ENCODE data around the gene SLC6A15.

SLC6A15 gene

DNA sequence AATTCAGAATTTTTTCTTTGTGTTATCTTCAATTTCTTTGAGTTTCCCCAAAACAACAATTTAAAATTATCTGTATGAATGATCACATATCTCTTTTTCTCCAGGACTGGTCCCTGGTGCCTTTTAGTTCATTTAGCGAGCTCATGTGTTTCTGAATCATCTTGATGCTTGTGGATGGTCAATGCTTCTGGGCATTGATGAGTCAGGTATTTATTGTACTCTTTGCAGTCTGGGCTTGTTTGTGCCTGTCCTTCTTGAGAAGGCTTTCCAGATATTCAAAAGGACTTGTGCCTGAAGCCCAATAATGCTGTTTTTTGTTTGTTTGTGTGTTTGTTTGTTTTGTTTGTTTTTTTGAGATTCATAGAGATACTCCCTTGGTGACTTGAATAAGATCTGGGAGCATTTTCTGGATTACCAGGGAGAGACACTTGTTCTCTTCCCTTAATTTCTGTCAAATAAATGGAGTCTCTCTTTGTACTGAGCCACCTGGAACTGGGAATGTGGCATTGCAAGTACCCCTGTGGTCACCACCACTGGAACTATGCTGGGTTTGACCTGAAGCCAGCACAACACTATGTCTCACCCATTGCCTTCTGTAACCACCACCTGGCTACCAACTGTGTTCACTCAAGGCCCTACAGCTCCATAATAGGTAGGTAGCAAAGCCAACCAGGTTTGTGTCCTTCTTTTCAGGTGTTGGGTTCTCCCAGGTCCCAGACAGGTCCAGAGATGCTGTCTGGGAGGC, 56.3 kb downstream of the SLC6A15 start:
- DNase-seq (ENCODE audit: insufficient read length, low spot score) = no peak
- no peak for FAIRE-seq
- TF ChIP-seq POU2F2 (IDR thresholded peaks at IDR 0.05; ENCODE audit: low read depth, low read length) (no peak), POLR2A (IDR thresholded peaks at IDR 0.05; ENCODE audit: low read depth, low read length) (no peak), POLR2AphosphoS5 (IDR thresholded peaks at IDR 0.05; ENCODE audit: low read depth, low read length) (no peak), SPI1 (IDR thresholded peaks at IDR 0.05; ENCODE audit: low read depth, low read length) (no peak), PAX5 (IDR thresholded peaks at IDR 0.05; ENCODE audit: insufficient read depth, low read length, severe bottlenecking) (no peak), TAF1 (IDR thresholded peaks at IDR 0.05; ENCODE audit: low read depth, low read length) (no peak)

DNA sequence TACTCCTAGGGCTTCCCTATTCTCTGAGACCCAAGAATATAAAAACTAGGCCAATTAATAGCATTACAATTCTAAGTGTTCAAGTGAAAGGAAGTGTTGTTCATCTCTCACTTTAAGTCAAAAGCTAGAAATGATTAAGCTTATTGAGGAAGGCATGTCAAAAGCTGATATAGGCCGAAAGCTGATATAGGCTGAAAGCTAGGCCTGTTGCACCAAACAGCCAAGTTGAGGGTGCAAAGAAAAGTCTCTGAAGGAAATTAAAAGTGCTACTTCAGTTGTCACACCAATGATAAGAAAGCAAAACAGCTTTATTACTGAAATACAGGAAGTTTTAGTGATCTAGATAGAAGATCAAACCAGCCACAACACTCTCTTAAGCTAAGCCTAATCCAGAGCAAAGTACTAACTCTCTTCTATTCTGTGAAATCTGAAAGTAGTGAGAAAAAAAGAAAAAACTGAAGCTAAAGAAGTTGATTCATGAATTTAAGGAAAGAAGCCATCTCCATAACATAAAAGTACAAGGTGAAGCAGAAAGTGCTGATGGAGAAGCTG, 68.9 kb downstream of the SLC6A15 start:
- TF ChIP-seq POLR2A (IDR thresholded peaks at IDR 0.05; ENCODE audit: low read depth, low read length) (no peak), POU2F2 (IDR thresholded peaks at IDR 0.05; ENCODE audit: low read depth, low read length) (no peak), SPI1 (IDR thresholded peaks at IDR 0.05; ENCODE audit: low read depth, low read length) (no peak), POLR2AphosphoS5 (IDR thresholded peaks at IDR 0.05; ENCODE audit: low read depth, low read length) (no peak), TAF1 (IDR thresholded peaks at IDR 0.05; ENCODE audit: low read depth, low read length) (no peak)
- FAIRE-seq (no peak), DNase-seq (ENCODE audit: insufficient read length, low spot score) (no peak)

DNA sequence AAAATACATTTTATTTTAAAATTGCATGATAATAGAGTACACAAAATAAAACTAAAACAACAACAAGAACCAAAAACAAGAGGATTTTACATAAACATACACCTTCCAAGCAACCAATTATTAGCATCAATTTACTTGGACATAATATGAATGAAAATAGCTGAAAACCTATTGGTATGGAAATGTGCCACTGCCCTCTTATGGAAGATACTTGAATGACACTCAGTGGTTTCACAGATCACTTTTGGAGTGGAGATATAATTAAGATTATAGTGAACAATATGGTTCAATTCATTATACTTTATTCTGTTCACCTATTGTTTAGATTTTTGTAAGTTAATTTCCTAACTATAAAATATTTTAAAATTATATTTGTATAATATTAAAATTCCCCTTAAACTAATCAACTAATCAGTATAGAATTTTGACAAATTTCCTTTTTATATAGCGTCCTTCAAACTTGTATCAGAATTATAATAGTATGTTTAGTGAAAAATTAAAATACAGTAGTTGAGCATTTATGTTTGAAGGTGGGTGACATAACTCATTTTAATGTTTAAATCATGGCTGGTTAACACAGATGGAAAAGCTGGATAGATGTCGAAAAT, 70.1 kb downstream of the SLC6A15 start:
- no peak for DNase-seq (ENCODE audit: insufficient read length, low spot score)
- no peak for FAIRE-seq
- TF ChIP-seq SPI1 (IDR thresholded peaks at IDR 0.05; ENCODE audit: low read depth, low read length) (no peak), TAF1 (IDR thresholded peaks at IDR 0.05; ENCODE audit: low read depth, low read length) (no peak), POLR2AphosphoS5 (IDR thresholded peaks at IDR 0.05; ENCODE audit: low read depth, low read length) (no peak), POLR2A (IDR thresholded peaks at IDR 0.05; ENCODE audit: low read depth, low read length) (no peak), PAX5 (IDR thresholded peaks at IDR 0.05; ENCODE audit: insufficient read depth, low read length, severe bottlenecking) (no peak), POU2F2 (IDR thresholded peaks at IDR 0.05; ENCODE audit: low read depth, low read length) (no peak)

DNA sequence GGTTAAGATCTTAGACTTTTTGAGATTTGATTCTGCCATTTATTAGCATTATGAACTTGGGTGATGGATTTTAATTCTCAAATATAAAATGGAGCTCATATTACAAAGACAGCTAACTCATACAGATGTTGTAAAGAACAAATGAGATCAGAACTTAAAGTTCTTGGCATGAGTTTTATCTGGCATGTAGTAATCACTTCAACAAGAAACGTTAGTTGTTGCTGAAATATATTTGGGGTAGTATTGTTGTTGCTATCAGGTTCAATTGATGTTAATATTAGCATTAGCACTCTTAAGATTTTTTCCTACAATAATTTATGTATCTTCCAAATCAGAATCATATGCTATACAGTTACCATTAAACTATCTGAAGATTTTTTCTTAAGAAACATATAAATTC, 71.0 kb downstream of the SLC6A15 start:
- TF ChIP-seq POLR2A (IDR thresholded peaks at IDR 0.05; ENCODE audit: low read depth, low read length) (no peak), TAF1 (IDR thresholded peaks at IDR 0.05; ENCODE audit: low read depth, low read length) (no peak), SPI1 (IDR thresholded peaks at IDR 0.05; ENCODE audit: low read depth, low read length) (no peak), POU2F2 (IDR thresholded peaks at IDR 0.05; ENCODE audit: low read depth, low read length) (no peak), POLR2AphosphoS5 (IDR thresholded peaks at IDR 0.05; ENCODE audit: low read depth, low read length) (no peak), PAX5 (IDR thresholded peaks at IDR 0.05; ENCODE audit: insufficient read depth, low read length, severe bottlenecking) (no peak)
- DNase-seq (ENCODE audit: insufficient read length, low spot score) (no peak), FAIRE-seq (no peak)

- no peak for FAIRE-seq
- TF ChIP-seq POLR2A (IDR thresholded peaks at IDR 0.05; ENCODE audit: low read depth, low read length) (no peak), POU2F2 (IDR thresholded peaks at IDR 0.05; ENCODE audit: low read depth, low read length) (no peak), PAX5 (IDR thresholded peaks at IDR 0.05; ENCODE audit: insufficient read depth, low read length, severe bottlenecking) (no peak)
- DNase-seq (ENCODE audit: insufficient read length, low spot score) = no peak
Measured at GRCh38 chr12:84840356-84840755, 72.2 kb downstream of the SLC6A15 start.

- FAIRE-seq = no peak
- no peak for DNase-seq (ENCODE audit: insufficient read length, low spot score)
Measured at GRCh38 chr12:84826925-84827324, 85.7 kb downstream of the SLC6A15 start.

GRCh38 chr12:84825149-84825548, 87.5 kb downstream of the SLC6A15 start:
- FAIRE-seq (peak; percentile 5), DNase-seq (ENCODE audit: insufficient read length, low spot score) (no peak)
- no peak for TF ChIP-seq POLR2A (IDR thresholded peaks at IDR 0.05; ENCODE audit: low read depth, low read length)

More at GRCh38 chr12:84826925-84827324, 85.7 kb downstream of the SLC6A15 start:
- TF ChIP-seq POU2F2 (IDR thresholded peaks at IDR 0.05; ENCODE audit: low read depth, low read length) (no peak), POLR2AphosphoS5 (IDR thresholded peaks at IDR 0.05; ENCODE audit: low read depth, low read length) (no peak), POLR2A (IDR thresholded peaks at IDR 0.05; ENCODE audit: low read depth, low read length) (no peak), SPI1 (IDR thresholded peaks at IDR 0.05; ENCODE audit: low read depth, low read length) (no peak), PAX5 (IDR thresholded peaks at IDR 0.05; ENCODE audit: insufficient read depth, low read length, severe bottlenecking) (no peak), TAF1 (IDR thresholded peaks at IDR 0.05; ENCODE audit: low read depth, low read length) (no peak)

DNA sequence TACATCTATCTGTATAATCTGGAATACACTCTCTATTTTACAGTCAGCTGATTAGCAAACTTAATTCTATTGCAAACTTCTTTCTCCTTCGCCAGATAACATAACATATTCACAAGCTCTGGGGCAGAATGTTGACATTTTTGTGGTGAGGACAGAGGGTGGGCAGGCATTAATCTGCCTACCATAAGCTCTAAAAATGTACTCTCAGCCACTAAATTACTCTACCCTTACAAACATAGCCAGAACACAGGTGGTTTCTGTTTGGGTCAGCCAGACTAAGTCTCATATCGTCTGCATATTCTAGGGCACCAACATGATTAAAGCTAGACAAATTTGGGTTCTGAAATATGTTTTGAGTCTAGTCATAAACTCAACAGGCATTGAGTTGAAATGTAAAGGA, 90.1 kb downstream of the SLC6A15 start:
- TF ChIP-seq POLR2AphosphoS5 (IDR thresholded peaks at IDR 0.05; ENCODE audit: low read depth, low read length) (no peak), POLR2A (IDR thresholded peaks at IDR 0.05; ENCODE audit: low read depth, low read length) (no peak), PAX5 (IDR thresholded peaks at IDR 0.05; ENCODE audit: insufficient read depth, low read length, severe bottlenecking) (no peak), TAF1 (IDR thresholded peaks at IDR 0.05; ENCODE audit: low read depth, low read length) (no peak), SPI1 (IDR thresholded peaks at IDR 0.05; ENCODE audit: low read depth, low read length) (no peak), POU2F2 (IDR thresholded peaks at IDR 0.05; ENCODE audit: low read depth, low read length) (no peak)
- DNase-seq (ENCODE audit: insufficient read length, low spot score) (no peak), FAIRE-seq (no peak)

DNA sequence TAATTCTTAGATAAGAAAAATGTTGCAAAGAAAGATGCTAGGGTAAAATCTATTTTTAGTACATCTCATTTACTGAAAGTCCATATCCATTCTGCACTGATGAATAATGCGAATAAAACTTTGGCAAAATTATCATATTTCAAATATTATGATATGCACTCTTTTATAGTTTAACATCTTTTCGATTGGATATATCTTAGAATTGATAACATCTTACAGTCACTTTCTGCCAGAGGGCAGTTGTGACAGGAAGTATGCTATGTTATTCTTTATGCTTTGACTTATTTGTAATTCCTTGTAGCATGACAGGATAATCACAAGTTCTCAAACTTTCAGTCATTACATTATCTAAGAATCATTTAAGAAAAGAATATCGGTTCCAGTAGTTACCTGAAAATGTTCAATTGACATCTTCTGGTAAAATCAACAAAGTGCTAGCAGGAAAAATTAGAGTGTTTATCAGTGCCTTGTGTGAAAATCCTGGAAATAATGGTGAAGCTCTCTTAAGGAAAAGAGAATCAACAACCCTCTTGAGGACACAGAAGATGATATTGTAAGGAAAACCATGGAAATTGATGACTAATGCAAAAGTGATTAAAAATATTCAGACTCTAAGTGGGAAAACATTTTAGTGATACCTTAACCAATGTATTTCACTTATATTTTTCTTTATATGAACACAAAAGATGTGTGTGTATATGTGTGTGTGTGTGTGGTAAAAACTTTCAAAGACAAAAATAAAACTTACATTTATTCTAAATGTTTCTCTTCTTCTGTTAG, 95.5 kb downstream of the SLC6A15 start:
- no peak for DNase-seq (ENCODE audit: insufficient read length, low spot score)
- FAIRE-seq = no peak
- TF ChIP-seq TAF1 (IDR thresholded peaks at IDR 0.05; ENCODE audit: low read depth, low read length) (no peak), POLR2AphosphoS5 (IDR thresholded peaks at IDR 0.05; ENCODE audit: low read depth, low read length) (no peak), POU2F2 (IDR thresholded peaks at IDR 0.05; ENCODE audit: low read depth, low read length) (no peak), SPI1 (IDR thresholded peaks at IDR 0.05; ENCODE audit: low read depth, low read length) (no peak), PAX5 (IDR thresholded peaks at IDR 0.05; ENCODE audit: insufficient read depth, low read length, severe bottlenecking) (no peak), POLR2A (IDR thresholded peaks at IDR 0.05; ENCODE audit: low read depth, low read length) (no peak)

All from GM12891 (cell line).